NCI-H1417 (cell line): Measurements from ENCODE around the gene FBLN2.

Source experiments
- DNase-seq, 3 experiments: peaks; one replicate each; lab custom pipeline; 2025; lab: John Stamatoyannopoulos, UW

The FBLN2 gene

DNA sequence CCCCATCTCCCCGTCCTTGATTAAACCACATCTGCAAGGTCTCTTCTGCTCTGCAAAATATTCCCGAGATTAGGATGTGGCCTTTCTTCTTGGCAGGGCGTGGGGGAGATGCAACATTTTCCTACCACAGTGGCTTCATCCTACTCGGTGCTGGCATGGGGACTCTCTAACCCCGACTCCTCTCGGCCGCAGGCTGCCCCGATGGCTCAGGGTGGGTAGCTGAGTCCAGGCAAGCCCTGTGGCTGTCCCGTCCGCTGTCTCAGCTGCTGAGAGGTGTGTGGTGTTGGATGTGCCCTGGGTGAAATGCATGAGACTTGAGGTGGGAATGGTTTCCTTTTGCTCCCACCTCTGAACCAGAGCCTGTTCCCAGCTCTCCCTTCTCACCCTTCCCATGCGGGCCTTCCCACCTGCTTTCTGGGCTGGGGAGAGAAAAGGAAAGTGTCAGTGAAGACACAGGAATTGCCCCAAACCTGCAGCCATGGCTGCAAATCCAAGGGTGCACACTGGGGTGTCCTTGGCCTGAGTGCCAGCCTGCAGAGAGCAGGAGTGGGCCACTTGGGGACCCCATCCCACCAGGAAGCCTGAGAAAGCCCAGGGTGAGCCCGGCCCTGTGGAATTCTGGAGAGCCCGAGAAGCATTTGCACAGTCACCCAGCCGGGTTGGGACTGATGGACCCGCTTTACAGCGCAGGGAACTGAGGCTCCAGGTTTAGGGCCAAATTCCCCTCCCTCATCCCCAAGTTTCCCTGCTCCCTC is 115.0 kb downstream of the FBLN2 start:
- no peak for DNase-seq

DNA sequence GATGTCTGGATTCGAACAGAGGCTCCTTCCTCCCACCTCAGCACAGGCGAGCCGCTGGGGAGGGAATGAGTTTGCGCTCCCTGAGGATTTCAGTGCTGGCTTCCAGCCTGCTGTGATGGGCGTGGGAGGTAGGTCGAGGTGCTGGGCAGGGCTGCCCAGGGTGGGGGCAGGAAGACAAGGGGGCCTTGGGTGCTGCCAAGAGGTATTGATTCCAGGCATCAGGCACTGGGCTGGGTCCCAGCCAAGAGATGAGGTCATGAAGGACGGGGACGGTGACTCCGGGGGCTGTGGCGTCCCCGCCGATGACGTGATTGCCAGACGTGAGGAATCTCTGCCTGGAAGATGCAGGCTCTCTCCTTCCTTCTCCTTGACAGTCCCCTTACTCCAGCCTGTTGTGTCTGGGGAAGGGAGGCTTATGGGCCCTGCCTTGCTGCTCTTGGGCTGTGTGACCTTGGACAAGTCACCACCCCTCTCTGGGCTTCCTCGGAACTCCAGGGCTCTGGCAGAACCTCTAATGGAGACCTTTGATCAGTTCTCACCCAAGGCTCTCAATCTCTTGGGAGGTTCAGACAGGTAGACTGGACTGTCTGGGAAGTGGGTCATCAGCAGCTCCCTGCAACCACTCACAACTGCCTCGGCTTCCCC is 116.8 kb downstream of the FBLN2 start:
- no peak for DNase-seq

DNA sequence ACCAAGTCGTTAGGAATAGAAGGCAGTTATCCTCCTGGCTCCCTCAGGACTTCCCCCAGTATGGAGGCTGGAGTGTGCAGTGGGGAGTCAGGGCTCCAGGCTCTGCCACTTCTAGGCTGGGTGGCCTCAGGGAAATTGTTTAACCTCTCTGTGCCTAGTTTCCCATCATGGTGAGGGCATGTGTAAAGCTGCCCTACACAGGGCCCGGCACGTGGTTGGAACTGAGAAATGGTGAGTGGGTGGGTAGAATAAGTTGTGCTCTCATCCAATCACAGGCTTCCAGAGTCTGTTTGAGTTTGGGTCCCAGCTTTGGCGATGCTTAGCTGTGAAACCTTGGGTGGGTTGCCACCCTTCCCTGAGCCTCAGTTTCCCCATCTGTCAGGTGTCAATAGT is 117.3 kb downstream of the FBLN2 start:
- no peak for DNase-seq

DNA sequence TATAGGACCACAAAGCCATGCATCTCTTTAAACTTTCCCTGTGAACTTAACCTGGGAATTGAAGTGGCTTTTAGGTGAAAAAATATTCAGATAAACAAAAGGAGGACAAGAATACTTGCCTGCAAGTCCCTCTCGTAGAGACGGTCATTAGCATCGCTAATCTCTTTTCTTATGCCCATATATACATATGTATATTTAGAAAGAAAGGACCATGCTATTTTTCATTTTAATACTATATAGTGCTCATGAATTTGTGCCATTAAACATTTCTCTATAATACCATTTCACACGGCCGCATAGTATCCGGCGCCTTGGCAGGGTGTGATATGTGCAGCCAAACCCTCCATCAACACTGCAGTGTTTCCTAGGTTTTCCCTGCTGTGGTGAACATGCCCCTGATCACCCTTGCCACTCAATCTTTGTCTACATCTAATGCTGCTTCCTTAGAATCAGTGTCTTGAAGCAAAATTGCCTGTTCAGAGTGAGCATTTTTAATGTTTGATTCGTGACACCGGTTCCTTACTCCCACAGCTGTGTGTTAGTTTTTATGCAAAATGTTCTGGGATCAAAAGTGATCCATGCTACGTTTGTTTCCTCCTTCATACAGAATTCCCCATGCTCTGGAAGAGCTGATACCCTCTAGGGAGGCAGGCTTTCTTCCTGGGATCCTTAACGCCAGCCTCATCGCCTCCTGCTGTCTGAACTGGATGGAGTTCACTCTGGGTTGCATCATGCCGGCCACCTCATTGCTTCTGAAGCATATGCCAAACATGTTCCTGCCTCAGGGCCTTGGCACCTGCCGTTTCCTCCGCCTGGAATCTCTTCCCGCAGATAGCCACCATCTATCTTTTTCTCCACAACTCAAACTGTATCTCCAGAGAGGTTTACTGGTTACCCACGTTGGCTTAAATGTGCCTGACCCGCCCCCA is 118.1 kb downstream of the FBLN2 start:
- DNase-seq, result no peak

DNA sequence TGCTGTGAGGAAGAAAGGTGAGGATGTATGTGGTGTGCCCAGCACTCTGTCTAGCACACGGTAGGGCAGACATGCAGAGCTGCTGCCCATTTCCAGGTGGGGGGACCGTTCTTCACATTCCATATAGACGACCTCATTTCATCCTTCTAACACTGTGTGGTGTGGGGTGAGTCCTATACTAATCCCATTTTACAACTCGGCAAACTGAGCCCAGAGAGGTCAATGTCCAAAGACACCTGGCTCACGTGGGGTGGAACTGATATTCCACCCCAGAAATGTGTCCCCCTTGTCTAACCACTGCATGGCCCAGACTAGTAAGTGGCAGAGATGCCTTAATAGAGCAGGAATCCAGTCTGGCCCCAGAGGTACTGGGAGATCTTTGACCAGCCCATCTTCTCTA is 119.2 kb downstream of the FBLN2 start:
- DNase-seq, result no peak

DNA sequence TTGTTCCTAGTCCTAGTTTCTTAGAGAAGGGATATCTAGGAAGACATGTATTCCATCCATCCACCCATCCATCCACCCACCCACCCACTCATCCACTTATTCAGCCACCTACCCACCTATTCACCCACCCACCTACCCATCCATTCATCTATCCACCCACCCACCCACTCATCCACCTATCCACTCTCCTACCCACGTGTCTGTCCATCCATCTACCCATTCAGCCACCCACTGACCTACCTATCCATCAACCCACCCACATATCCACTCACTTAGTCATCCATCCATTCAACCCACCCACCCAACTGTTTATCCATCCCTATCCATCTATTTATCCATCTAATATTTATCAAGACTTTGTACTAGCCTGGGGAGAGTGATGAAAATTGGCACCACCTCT is 120.5 kb downstream of the FBLN2 start:
- DNase-seq, result no peak

DNA sequence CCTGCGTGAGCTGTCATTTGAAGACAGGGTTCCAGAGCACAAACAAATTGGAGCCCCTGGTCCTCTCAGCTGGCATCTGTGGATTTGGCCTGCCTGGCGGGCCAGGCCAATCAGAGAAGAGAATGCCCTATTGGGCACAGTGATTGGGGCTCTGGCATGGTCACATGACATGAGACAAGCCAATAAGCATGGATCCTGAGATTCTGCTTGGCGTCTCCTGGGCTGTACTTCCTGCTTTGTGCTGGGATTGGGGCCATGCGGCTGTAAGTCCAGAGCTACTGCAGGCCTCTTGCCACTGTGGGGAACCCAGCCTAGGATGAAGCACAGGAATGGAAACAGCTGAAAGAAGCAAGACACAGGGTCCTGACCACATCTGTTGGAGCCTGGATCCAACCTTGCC is 121.4 kb downstream of the FBLN2 start:
- DNase-seq, result no peak

DNA sequence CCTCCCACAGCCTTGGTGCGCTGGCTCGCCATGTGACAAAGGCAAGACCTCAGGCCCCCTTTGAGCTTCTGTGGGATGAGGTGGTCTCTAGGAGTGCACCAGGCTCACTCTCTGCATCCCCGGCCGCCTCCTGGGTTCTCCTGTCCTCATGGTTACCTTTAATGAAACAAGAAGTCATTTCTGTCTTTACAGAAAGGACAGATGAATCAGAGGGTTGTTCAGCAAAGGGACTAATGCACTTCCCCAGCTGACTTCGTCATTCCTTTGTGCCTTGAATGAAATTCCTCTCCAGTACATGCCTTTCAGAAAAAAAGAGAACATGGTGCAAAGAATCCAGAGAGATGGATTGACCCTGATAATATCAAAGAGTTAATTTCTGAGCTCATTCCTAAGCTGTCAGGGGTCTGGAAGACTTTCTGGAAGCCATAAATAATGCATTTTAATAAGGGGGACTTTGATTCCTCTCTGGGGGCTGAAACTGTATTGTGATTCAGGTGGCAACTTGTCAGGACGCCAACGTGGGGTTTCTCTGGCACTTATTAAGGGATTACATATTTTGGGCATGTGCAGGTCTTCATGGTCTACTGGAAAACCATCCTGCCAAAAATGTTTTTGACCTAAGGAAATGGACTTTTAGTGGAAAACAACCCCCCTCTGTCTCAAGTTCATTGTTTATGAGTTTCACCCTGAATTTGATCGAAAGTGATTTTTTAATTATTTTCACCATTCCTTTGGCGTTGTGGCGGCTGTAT is 122.7 kb downstream of the FBLN2 start:
- no peak for DNase-seq

DNA sequence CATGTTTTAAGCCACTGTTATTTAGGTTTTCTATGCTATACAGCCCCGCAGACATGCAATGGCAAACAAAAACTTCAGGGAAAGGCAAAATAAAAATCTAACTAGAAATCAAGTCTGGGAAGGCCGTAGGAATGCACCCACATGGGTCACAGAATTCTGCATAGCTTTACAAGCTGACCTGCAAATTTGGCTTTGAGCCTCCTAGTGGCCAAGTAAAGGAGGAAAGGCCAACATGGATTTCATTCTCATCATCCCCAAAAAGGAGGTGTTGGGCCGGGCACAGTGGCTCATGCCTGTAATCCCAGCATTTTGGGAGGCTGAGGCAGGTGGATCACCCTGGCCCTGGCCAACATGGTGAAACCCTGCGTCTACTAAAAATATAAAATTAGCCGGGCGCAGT is 124.3 kb downstream of the FBLN2 start:
- DNase-seq, result no peak

DNA sequence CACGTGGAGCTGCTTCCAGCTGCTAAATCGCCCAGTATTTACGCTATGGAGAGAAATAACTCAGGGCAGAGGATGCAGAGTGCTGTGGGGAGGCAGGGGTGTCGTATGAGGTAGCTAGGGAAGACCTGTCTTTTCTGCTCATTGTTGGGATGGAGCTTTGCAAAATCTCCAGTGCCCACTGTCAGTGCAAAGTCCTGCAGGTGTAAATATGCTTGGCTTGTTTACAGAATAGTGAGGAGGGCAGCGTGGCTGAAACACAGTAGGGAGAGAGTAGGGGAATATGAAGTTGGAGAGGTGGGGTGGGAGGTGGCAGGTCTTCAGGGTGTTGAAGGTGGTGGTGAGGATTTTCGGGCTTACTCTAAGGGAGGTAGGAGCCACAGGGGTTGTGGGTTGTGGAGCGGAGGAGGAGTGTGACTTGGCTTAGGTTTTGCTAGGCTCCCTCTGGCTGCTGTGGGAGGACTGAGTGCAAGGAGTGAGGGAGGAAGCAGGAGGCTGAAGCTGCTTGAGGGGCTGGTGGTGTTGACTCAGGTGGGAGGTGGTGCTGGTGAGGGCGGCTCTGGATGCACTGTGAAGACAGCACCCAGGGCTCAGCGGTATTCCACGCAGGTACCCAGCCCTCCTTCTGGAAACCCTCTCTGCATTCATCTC is 125.7 kb downstream of the FBLN2 start:
- DNase-seq, result no peak

DNA sequence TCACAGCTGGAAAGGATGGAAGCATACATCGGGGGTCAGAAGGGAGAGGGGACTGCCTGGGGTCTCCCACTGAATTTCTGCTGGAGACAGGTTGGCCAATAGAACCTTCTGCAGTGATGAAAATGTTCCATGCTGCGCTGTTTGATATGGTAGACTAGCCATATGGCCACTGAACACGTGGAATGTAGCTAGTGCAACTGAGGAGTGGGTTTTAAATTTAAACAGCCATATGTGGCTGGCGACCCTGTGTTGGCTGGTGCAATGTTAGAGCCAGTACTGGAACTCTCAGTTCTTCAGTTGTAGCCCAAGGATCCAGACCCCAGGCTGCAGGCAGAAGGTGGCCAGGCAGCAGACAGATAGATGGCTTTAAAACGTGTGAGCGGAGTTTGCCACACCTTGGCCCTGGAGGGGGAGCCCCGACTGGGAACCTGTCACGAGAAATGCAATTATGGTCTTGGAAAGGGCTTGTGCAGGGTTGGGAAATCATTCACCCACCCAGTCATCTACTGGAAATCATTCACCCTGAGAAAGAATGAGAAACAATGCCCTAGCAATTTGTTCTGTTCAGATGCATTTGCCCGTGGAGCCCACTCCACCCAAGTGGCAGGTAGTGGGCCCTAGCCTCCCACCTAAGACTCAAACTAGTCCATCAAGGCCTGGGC is 127.6 kb downstream of the FBLN2 start:
- DNase-seq, result no peak

DNA sequence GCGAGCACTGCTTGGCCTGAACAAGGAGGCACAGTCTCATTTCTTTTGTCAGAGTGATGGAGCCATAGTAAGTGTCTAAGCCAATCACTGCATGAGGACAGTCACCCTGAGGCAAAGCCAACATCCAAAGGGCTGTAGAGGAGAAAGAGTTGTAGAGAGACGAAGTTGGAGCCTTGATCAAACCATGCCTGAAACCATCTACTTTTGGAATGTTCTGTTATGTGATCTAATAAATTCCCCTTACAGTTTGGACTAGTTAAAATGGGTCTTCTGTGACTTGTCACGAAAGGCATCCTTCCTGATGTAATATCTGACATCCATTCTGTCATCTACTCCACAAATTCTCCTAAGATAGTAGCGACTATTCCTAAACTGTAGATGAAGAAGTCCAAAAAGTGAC is 128.3 kb downstream of the FBLN2 start:
- DNase-seq, result no peak

DNA sequence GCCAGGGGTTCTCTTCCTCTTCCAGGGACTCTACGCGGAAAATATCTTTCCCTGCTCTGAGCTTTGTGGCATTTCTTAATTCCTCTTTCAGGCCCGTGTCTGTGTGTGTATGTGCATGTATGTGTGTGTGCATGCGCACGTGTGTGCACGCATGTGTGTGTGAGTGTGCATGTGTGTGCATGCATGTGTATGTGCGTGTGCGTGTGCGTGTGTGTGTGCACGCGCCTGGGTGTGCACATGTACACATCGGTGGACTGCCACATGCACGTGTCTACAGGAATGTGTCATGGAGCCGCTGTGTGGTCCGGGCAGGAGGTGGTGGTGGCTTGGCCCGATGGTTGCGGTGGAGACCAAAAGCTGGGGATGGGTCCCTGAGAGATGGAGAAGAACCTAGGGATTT is 133.0 kb downstream of the FBLN2 start:
- DNase-seq, result no peak

DNA sequence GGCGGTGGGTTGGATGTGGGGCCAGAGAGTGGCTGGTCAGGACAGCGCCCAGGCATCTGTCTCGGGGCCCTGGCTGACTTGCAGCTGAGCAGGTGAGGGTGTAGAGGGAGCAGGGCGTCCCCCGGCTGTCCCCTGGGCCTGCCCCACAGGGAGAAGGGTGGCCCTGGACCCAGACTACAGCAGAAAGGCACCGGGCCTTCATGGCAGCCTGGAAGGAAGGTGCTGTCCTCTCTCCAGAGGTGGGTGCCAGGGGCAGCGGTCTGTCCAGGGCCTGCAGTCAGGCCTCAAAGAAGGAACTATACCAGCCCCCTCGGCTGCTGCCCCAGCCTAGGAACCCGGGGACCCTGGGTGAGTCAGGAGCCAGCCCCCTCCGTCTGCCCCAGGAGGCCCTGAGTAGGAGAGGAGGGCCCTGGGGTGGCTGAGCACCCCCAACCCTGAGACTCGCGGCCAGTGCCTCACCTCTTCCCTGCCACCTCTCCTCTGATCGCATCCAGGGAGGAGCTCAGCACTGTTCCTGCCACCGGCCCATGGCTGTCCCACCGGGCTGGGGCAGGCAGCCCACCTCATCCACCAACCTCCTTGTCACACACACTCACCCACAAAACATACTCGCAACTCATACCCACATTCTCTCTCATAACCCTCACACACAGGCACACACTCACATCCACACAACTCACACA is 133.5 kb downstream of the FBLN2 start:
- DNase-seq, result no peak

DNA sequence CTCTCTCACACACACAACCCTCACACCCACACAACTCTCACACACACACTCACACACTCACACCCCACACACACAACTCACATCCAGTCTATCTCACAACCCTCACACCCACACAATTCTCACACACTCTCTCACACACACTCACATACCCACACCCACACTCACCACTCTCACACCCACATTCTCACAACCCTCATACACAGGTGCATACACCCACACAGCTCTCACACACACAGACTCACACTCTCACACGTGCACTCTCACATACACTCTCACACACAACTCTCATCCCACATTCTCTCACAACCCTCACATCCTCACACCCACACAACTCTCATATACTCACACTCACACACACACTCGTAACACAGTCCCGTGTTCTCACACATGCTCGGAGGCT is 134.4 kb downstream of the FBLN2 start:
- no peak for DNase-seq

DNA sequence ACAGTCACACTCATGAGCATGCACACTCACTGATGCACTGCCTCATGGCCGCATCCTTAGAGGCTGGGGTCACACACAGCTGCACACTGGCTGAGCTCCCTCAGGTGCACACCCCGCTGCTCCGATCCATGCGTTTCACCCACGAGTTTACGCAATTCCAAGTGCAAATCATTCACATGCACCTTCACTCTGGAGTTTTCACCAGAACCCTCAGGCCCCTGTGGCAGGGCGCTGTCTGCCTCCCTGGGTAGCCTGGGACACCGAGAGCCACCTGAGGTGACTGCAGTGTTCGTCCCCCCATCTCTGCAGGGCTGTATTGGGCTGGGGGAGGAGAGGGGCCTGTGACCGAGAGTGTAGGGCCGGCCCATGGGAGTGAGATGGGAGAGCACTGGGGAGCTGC is 134.8 kb downstream of the FBLN2 start:
- no peak for DNase-seq

DNA sequence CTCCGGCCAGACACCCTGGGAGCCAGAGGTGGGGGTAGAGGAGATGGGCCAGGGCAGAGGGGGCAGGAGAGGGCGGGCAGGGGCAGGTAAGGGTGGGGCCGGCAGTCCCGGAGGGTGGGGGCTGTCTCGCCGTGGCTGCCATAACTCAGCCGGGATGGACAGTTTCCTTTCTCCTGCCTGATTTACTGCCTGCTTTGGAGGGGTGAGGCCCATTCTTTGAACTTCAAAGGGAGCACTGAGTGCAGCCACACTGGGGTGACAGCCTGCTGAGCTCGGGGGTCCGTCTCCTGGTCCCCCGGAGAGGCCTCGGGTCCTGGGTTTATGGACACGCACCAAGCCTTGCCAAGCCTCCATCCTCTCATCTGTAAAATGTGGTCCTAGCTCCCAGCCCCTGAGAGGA is 135.4 kb downstream of the FBLN2 start:
- no peak for DNase-seq

DNA sequence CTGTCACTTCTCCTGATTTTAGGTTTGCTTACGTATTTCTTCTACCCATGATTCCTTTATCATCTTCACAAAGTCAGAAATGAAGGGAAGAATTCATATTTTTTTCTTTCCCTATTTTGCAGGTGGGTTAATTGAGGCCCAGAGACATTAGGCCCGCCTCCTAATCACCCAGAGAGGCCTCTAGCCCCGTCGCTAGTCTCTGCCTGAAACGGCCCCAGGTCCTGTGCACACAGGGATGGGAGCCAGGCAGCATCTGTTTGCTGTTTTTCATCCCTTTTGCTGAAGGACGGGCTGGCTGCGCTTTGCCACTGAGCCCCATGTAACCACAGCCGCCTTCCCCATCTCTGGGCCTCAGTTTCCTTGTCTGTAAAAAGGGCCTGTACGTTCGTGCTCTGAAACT is 135.9 kb downstream of the FBLN2 start:
- no peak for DNase-seq

DNA sequence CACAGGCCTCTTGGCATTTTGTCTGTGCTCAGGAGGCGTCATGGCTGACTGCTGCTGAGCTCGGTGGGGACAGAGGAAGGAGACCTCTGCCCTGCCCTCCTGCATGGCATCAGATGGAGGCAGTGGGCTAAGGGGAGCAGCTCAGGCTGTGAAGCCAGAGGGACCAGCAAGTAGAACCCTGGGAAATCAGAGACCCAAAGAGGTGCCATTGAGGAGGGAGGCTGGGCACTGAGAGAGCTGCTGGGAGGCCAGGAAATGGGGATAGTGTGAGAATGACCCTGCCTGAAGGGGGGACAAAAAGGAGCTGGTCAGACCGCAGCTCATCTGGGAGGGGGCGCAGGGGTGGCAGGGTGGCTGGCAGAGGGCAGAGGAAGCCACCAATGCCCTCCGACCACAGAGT is 136.8 kb downstream of the FBLN2 start:
- DNase-seq, result no peak

DNA sequence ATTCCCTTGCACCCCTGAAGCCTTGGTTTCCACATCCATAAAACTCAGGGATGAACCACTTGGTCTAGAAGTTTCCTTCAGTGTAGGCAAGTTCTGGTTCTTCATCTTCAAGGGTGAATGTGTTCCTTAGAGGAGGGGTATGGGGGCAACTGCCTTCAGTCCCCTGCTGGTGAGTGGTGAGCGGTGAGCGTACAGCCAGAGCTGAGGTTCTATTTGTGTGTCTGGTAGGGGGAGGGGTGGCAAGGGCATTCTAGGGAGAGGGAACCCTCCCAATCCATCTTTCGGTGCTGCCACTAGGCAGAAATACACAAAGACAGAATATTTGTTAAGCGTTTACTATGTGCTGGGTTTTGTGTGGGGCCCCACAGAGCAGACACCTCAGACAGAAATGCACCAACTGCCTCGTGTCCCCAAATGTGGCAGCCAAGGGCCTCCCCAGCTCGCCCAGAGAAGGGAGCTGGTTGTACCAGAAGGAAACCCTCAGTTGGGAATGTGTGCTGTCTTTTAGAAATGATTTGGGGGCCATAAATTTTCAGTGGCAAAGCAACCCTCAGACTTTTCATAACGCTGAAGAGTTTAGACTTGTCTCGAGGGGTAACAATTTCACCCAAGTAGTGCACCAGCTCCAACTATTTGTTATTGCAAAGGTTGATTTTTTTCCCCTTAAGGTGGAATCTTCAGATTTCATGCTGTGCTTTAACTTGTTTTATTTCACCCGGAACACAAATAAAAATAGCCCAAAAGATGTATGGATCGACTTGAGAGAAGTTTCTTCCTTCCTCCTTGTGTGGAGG is 137.6 kb downstream of the FBLN2 start:
- no peak for DNase-seq
